Naive thymus-derived CD8-positive, alpha-beta T cell (primary cell): ENCODE measurements around the gene PLA2G2F. TPM values are rescaled to one million over a fixed set of nuclear protein-coding genes. Genes with fewer than 3 reads are reported as not detected.
A peak's percentile ranks its signal among the peaks of the same experiment; 100 is the strongest.

ENCODE experiments used
- ATAC-seq, 2 donors: fragments of 150-1000 bp; cut with Tn5 transposase in 1 of 2; sonication (Bioruptor Pico), chemical (Tn5 transposase) in 1 of 2; 1 replicate in 1 of 2; 2 replicates in 1 of 2; pipeline ENCODE4 v1.10.0; 2021; ENCODE audit warnings: mild to moderate bottlenecking in 2 of 2, moderate library complexity in 2 of 2
- POLR2A ChIA-PET: fragments of 350-600 bp; sonication (Branson Sonifier 250); formaldehyde crosslinking; loops from one replicate; lab custom pipeline; 2021; ENCODE audit warnings: antibody characterized with exemption; lab: Charles Lee
- DNase-seq, 10 donors: peaks; one replicate each; pipeline versions ENCODE4 v3.0.0 to v3.0.0-alpha.2; 2020 to 2022
- H3K27ac Mint-ChIP-seq, 10 donors: one replicate each; pipeline ENCODE4 v1.8.0; 2020 to 2022; ENCODE audit warnings: mild to moderate bottlenecking in 10 of 10, mixed read lengths in 10 of 10, moderate library complexity in 4 of 10, inconsistent platforms in 1 of 10
- H3K27me3 Mint-ChIP-seq, 5 donors: one replicate each; pipeline ENCODE4 v1.8.0; 2021 to 2022; ENCODE audit warnings: mixed read lengths in 5 of 5
- H3K36me3 Mint-ChIP-seq, 3 donors: one replicate each; pipeline ENCODE4 v1.8.0; 2020 to 2022; ENCODE audit warnings: mixed read lengths in 3 of 3, mild to moderate bottlenecking in 2 of 3, inconsistent platforms in 1 of 3
- H3K4me1 Mint-ChIP-seq, 4 donors: one replicate each; pipeline ENCODE4 v1.8.0; 2021 to 2022; ENCODE audit warnings: mixed read lengths in 4 of 4
- H3K4me3 Mint-ChIP-seq, 10 donors: one replicate each; pipeline ENCODE4 v1.8.0; 2020 to 2022; ENCODE audit warnings: mild to moderate bottlenecking in 10 of 10, mixed read lengths in 10 of 10, moderate library complexity in 6 of 10, inconsistent platforms in 1 of 10
- H3K9me3 Mint-ChIP-seq, 9 donors: one replicate each; pipeline ENCODE4 v1.8.0; 2020 to 2022; ENCODE audit warnings: mixed read lengths in 9 of 9, mild to moderate bottlenecking in 3 of 9, inconsistent platforms in 1 of 9, moderate library complexity in 1 of 9
- polyA plus RNA-seq, 3 donors: library from polyadenylated mRNA; unstranded; fragments of 300-500 nt; fragmentation: Illumina TruSeq; gene quantifications; one replicate each; pipeline ENCODE4 v1.2.3, GENCODE V29; 2021
- total RNA-seq, 8 experiments: library from RNA in 2 of 8; stranded (reverse) in 2 of 8; gene quantifications; one replicate each; pipeline ENCODE4 v1.2.3 and lab custom pipeline; 2021 to 2026

PLA2G2F gene
- total and polyA plus RNA-seq, 5 experiments from 2014 or later, result not detected

DNA sequence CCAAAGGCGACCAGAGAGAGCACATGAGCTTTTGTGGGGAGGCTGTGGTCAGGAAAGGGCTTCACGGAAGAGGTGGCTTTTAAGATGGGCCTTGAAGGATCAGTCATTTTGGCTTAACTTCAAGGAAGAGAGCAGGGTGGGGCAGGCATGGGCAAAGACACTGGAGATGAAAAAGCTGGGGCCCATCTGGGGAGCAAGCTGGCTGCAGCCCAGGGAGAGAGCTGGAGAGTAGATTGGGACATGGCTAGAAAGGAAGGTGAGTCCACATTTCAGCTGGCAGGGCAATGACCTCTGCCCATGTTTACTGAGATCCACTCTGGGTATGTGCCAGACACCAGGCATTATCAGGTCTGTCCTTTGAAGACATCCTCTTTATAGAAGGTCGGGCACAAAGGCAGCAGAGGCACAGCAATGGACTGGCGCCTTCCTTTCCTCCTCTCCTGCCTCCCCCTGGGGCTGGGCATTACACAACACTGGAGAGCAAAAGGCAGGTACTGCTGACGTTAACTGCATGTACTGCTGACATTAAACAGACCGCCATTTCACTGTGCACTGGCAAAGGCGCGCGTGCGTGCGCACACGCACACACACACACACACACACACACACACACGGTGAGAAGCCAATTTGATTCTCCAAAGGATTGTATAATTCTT lies 44.6 kb downstream of the PLA2G2F start:
- ATAC-seq (no peak), DNase-seq (peak in 1 of 10 donors; percentile 42)
- POLR2A ChIA-PET, result no interaction called here
- Mint-ChIP-seq H3K27ac (peak overlapping the region in 6 of 10 donors; percentile 23 to 82 (median 59)), H3K4me1 (peaks cover 40 to 50% (median 46%) of the 10 kb centered on the region in 4 donors), H3K36me3 (no peaks in the 10 kb centered on the region), H3K4me3 (peak overlapping the region in 5 of 10 donors; percentile 6 to 38 (median 15)), H3K27me3 (peaks cover 0 to 4% (median 0%) of the 10 kb centered on the region in 5 donors), H3K9me3 (peaks cover 0 to 14% (median 0%) of the 10 kb centered on the region in 9 donors)

DNA sequence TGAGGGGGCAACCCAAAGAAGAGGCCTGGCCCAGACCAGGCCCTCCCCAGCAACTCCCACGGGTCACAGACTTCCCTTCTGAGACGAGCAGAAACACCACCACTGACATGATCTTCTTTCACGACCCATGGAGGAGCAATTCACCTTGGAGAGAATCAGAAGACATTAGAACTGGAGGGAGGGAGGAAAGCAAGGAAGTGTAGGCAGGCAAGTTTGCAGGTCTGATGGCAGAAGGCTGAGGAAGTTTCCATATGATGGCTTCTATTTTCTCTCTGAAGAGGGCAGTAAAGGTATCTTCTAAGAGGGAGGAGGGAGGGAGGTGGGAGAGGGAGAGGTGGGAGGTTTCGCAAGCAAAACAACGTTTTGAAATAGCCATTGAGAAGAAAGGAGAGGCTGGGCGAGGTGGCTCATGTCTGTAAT lies 45.4 kb downstream of the PLA2G2F start:
- H3K4me3 Mint-ChIP-seq, result peak overlapping the region in 9 of 10 donors; percentile 9 to 89 (median 74)
- POLR2A ChIA-PET, result no interaction called here
- no peak for ATAC-seq
- H3K4me1 Mint-ChIP-seq, result peaks cover 36 to 50% (median 46%) of the 10 kb centered on the region in 4 donors
- peaks cover 0 to 10% (median 0%) of the 10 kb centered on the region in 9 donors for H3K9me3 Mint-ChIP-seq
- peaks cover 0 to 9% (median 0%) of the 10 kb centered on the region in 5 donors for H3K27me3 Mint-ChIP-seq
- no peak for DNase-seq
- H3K27ac Mint-ChIP-seq, result peak overlapping the region in 8 of 10 donors; percentile 3 to 91 (median 60)
- no peaks in the 10 kb centered on the region for H3K36me3 Mint-ChIP-seq

- Mint-ChIP-seq H3K36me3 (no peaks in the 10 kb centered on the region), H3K27ac (peak overlapping the region; percentile 58 to 91 (median 80)), H3K4me1 (peaks cover 32 to 50% (median 46%) of the 10 kb centered on the region in 4 donors), H3K4me3 (peak overlapping the region; percentile 62 to 92 (median 84)), H3K27me3 (peaks cover 0 to 9% (median 2%) of the 10 kb centered on the region in 5 donors), H3K9me3 (peaks cover 0 to 2% (median 0%) of the 10 kb centered on the region in 9 donors)
- POLR2A ChIA-PET, result no interaction called here
- peak in 9 of 10 donors; percentile 25 to 72 (median 51) for DNase-seq
- ATAC-seq, result peak; percentile 72 to 78
These were observed 46.1 kb downstream of the PLA2G2F start for GRCh38 chr1:20184997-20185833.

- H3K4me3 Mint-ChIP-seq, result peak within 1 kb of the TSS; percentile 71 to 92 (median 84)
- H3K9me3 Mint-ChIP-seq, result no peaks in the 10 kb centered on the region
- H3K27ac Mint-ChIP-seq, result peak within 1 kb of the TSS; percentile 58 to 91 (median 83)
- ATAC-seq, result peak; percentile 46 to 49
- DNase-seq, result peak in 9 of 10 donors; percentile 13 to 69 (median 23)
- H3K4me1 Mint-ChIP-seq, result peaks cover 32 to 50% (median 46%) of the 10 kb centered on the region in 4 donors
- POLR2A ChIA-PET, result no interaction called here
- H3K36me3 Mint-ChIP-seq, result no peaks in the 10 kb centered on the region
- peaks cover 0 to 9% (median 2%) of the 10 kb centered on the region in 5 donors for H3K27me3 Mint-ChIP-seq
These were observed 47.0 kb downstream of the PLA2G2F start, which contains the start of the genes PLA2G2C and UBXN10 for GRCh38 chr1:20185834-20186782. Gene PLA2G2C (minus strand): TSS chr1:20186518. CDS start chr1:20177363, 9,155 bp downstream. Gene UBXN10 (plus strand): TSS chr1:20186096. CDS start chr1:20190562, 4,466 bp downstream.

DNA sequence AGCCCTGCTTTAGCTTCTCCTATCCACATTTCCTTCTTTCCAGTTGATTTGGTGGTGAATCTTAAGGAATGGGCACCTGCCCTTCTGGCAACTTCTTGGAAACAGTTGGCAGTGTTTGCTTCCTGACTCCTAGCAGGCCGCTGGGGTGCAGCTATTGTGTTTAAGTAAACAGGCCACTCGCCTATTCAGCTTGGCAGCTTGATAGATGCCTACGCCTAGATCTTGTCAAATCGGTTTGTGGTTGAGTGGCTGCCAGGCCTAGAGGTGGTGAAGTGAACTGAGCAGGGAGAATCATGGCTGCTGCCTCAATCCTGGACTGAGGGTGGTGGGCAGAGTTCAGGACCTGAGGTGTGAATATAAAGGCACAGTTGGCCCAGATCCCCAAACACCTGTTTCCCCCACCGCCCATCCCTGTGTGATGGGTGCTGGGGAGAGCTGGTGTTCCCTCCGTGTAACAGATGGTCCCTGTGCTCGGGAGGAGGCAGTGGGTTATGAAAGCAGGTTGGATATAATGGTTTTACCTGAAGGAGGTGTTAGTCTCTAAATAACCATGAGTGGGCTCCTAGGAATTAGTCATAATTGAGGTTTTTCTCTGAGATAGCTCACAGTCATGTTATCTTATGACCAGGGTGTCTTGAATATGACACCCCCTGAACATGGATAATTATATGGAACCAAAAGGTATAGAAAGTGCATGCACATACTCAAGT lies 48.1 kb downstream of the PLA2G2F start:
- H3K9me3 Mint-ChIP-seq, result no peaks in the 10 kb centered on the region
- peak overlapping the region in 7 of 10 donors; percentile 0 to 75 (median 44) for H3K27ac Mint-ChIP-seq
- peaks cover 32 to 50% (median 46%) of the 10 kb centered on the region in 4 donors for H3K4me1 Mint-ChIP-seq
- H3K4me3 Mint-ChIP-seq, result peak overlapping the region in 9 of 10 donors; percentile 16 to 85 (median 57)
- POLR2A ChIA-PET, result no interaction called here
- ATAC-seq (peak in 1 of 2 donors; percentile 40), DNase-seq (peak in 2 of 10 donors; percentile 8 to 12)
- no peaks in the 10 kb centered on the region for H3K36me3 Mint-ChIP-seq
- H3K27me3 Mint-ChIP-seq, result peaks cover 0 to 9% (median 2%) of the 10 kb centered on the region in 5 donors

DNA sequence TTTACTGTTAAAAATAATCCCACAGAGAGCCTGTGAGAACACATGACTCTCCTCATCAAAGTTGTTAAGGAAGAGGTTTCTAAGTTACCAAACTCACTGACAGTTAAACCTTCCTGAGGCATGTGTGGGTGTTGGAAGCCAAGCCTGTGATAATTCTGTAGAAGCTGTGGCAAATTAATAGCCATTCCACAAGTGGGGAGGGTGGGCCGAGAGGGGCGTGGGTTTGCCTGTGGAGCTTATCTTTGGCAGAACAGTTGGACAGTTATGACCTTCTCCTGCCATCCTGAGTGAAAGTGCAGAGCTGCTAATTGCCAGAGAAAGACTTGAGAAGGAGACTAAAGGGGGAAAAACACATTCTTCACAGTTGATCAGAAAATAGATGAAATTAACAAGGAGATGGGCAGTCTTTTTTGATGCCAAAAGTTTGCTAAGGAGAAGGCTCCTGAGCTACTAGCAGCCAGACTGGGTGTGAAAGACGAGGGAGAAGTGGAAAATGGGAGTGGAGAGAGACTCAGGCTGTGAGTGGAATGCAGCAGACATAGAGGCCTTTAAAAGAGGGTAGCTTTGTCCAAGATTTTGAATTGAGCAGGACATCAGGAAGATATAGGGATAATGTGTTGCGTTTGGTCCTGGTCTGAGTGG lies 48.8 kb downstream of the PLA2G2F start:
- H3K27me3 Mint-ChIP-seq, result peaks cover 0 to 9% (median 2%) of the 10 kb centered on the region in 5 donors
- H3K9me3 Mint-ChIP-seq, result no peaks in the 10 kb centered on the region
- H3K27ac Mint-ChIP-seq, result peak overlapping the region in 3 of 10 donors; percentile 7 to 48 (median 16)
- POLR2A ChIA-PET, result no interaction called here
- peak overlapping the region in 4 of 10 donors; percentile 8 to 80 (median 38) for H3K4me3 Mint-ChIP-seq
- peaks cover 32 to 50% (median 46%) of the 10 kb centered on the region in 4 donors for H3K4me1 Mint-ChIP-seq
- ATAC-seq, result no peak
- DNase-seq, result no peak
- no peaks in the 10 kb centered on the region for H3K36me3 Mint-ChIP-seq

GRCh38 chr1:20188455-20188817 lies 49.3 kb downstream of the PLA2G2F start:
- H3K4me3 Mint-ChIP-seq, result no peak overlapping the region
- peaks cover 0 to 9% (median under 1%) of the 10 kb centered on the region in 5 donors for H3K27me3 Mint-ChIP-seq
- POLR2A ChIA-PET, result no interaction called here
- H3K4me1 Mint-ChIP-seq, result peaks cover 31 to 47% (median 45%) of the 10 kb centered on the region in 4 donors
- no peak overlapping the region for H3K27ac Mint-ChIP-seq
- ATAC-seq (no peak), DNase-seq (no peak)
- no peaks in the 10 kb centered on the region for H3K36me3 Mint-ChIP-seq
- no peaks in the 10 kb centered on the region for H3K9me3 Mint-ChIP-seq

DNA sequence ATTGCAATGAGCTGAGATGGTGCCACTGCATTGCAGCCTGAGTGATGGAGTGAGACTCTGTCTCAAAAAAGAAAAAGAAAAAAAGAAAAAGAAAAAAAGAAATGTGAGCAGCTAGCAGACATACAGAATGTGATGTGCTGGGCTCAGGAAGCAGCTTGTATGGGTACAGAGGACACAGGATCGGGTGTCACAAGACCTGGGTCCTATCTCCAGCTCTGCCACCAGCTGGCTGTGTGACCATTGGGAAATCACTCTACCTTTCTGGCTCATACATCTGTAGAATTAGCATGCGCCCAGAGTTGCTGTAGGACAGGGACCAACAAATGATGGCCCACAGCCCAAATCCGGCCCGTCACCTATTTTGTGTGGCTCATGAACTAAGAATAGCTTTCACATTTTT lies 50.5 kb downstream of the PLA2G2F start:
- Mint-ChIP-seq H3K9me3 (no peaks in the 10 kb centered on the region), H3K4me3 (no peak overlapping the region), H3K27me3 (peaks cover 0 to 9% (median 2%) of the 10 kb centered on the region in 5 donors), H3K4me1 (peaks cover 24 to 36% (median 34%) of the 10 kb centered on the region in 4 donors), H3K36me3 (no peaks in the 10 kb centered on the region), H3K27ac (peak overlapping the region in 1 of 10 donors; percentile 16)
- ATAC-seq, result no peak
- no peak for DNase-seq
- POLR2A ChIA-PET, result no interaction called here

GRCh38 chr1:20190256-20191160 lies 51.4 kb downstream of the PLA2G2F start:
- no peaks in the 10 kb centered on the region for H3K36me3 Mint-ChIP-seq
- no peaks in the 10 kb centered on the region for H3K9me3 Mint-ChIP-seq
- no peak overlapping the region for H3K27ac Mint-ChIP-seq
- H3K27me3 Mint-ChIP-seq, result peaks cover 4 to 14% (median 8%) of the 10 kb centered on the region in 5 donors
- peaks cover 23 to 32% (median 27%) of the 10 kb centered on the region in 4 donors for H3K4me1 Mint-ChIP-seq
- DNase-seq (no peak), ATAC-seq (no peak)
- POLR2A ChIA-PET, result no interaction called here
- no peak overlapping the region for H3K4me3 Mint-ChIP-seq

GRCh38 chr1:20191266-20191825 lies 52.2 kb downstream of the PLA2G2F start:
- Mint-ChIP-seq H3K4me3 (no peak overlapping the region), H3K36me3 (no peaks in the 10 kb centered on the region), H3K27me3 (peaks cover 5 to 14% (median 10%) of the 10 kb centered on the region in 5 donors), H3K9me3 (no peaks in the 10 kb centered on the region), H3K27ac (no peak overlapping the region), H3K4me1 (peaks cover 21 to 29% (median 23%) of the 10 kb centered on the region in 4 donors)
- DNase-seq (no peak), ATAC-seq (no peak)
- POLR2A ChIA-PET, result no interaction called here
